Esophagus squamous epithelium (tissue), 5 donors: Measurements from ENCODE around the gene MN1. TPM values are rescaled to one million over a fixed set of nuclear protein-coding genes. Genes with fewer than 3 reads are reported as not detected.

Source experiments
- DNase-seq: peaks from one replicate; lab custom pipeline; 2025; lab: John Stamatoyannopoulos, UW
- H3K27ac ChIP-seq, 4 donors: fragments of 200-600 bp; sonication (generic); one replicate each; pipeline ENCODE4 v1.5.1; 2016 to 2019; ENCODE audit warnings: mild to moderate bottlenecking in 1 of 4
- H3K27me3 ChIP-seq, 4 donors: fragments of 200-600 bp; sonication (generic); 1 replicate in 3 of 4; 2 replicates in 1 of 4; pipeline versions ENCODE4 v1.5.1 to v1.6.0; 2017 to 2021; ENCODE audit warnings: antibody characterized with exemption in 1 of 4
- H3K36me3 ChIP-seq, 3 donors: fragments of 200-600 bp; sonication (generic); one replicate each; pipeline ENCODE4 v1.5.1; 2016 to 2019
- H3K4me1 ChIP-seq, 3 donors: fragments of 200-600 bp; sonication (generic); one replicate each; pipeline ENCODE4 v1.5.1; 2017 to 2019
- H3K4me3 ChIP-seq, 4 donors: fragments of 200-600 bp; sonication (generic); 1 replicate in 3 of 4; 2 replicates in 1 of 4; pipeline ENCODE4 v1.5.1; 2016 to 2019; ENCODE audit warnings: mild to moderate bottlenecking in 2 of 4, moderate library complexity in 1 of 4
- H3K9me3 ChIP-seq, 3 donors: fragments of 200-600 bp; sonication (generic); one replicate each; pipeline ENCODE4 v1.5.1; 2016 to 2019
- CTCF ChIP-seq, 6 experiments: fragments of 450-650 bp in 4 of 6; fragments of 200-600 bp in 2 of 6; sonication (generic) in 2 of 6; IDR thresholded peaks; one replicate each; pipeline ENCODE4 v1.5.1; 2016 to 2019; ENCODE audit warnings: antibody characterized with exemption in 6 of 6, mild to moderate bottlenecking in 4 of 6, moderate library complexity in 4 of 6
- POLR2A ChIP-seq, 4 donors: fragments of 450-650 bp; IDR thresholded peaks; one replicate each; pipeline ENCODE4 v1.6.1; 2017; ENCODE audit warnings: antibody characterized with exemption in 4 of 4, mild to moderate bottlenecking in 4 of 4, moderate library complexity in 3 of 4
- WGBS, 2 donors: methylation state at CpG; one replicate each; pipeline ENCODE4 v1.1.5; 2018; 5-methylcytosine and 5-hydroxymethylcytosine counted together
- intact Hi-C: fragments of 100-400 bp; cut with DNase I; formaldehyde crosslinking; loops from one replicate; pipeline ENCODE4 v1.15.0; 2022
- total RNA-seq, 4 donors: library from RNA; depleted of rRNA; stranded (reverse); fragments of >200 nt; gene quantifications; one replicate each; pipeline ENCODE4 v1.1.0, GENCODE V29; 2016
- donor health status: DM: yes; HTN: yes; CAD: no.

Gene MN1
- total RNA-seq, 4 donors from 2014 or later: 2.0 to 6.9 (median 3.1) TPM

GRCh38 chr22:27794226-27794625, 7.3 kb downstream of the MN1 start:
- Histone ChIP-seq H3K27ac (peak overlapping the region; percentile 5 to 89 (median 84)), H3K4me3 (peak overlapping the region in 1 of 4 donors; percentile 93), H3K27me3 (peaks cover 0 to 3% (median 0%) of the 10 kb centered on the region in 4 donors), H3K9me3 (no peaks in the 10 kb centered on the region), H3K36me3 (peaks cover 0 to 28% (median 0%) of the 10 kb centered on the region in 3 donors), H3K4me1 (peaks cover 3 to 81% (median 8%) of the 10 kb centered on the region in 3 donors)
- WGBS, 2 donors: 74 to 91% methylated on average over 5 of the region's 5 CpGs
- intact Hi-C loops: no loop called here
- TF ChIP-seq CTCF (IDR thresholded peaks at IDR 0.05) (no peak), POLR2A (IDR thresholded peaks at IDR 0.05) (no peak)
- DNase-seq: no peak

- H3K4me3 ChIP-seq: no peak overlapping the region
- peaks cover 3 to 75% (median 6%) of the 10 kb centered on the region in 3 donors for H3K4me1 ChIP-seq
- intact Hi-C loops: no loop called here
- 72 to 78% methylated on average over 12 of the region's 12 CpGs for WGBS, 2 donors
- no peak for TF ChIP-seq POLR2A (IDR thresholded peaks at IDR 0.05)
- TF ChIP-seq CTCF (IDR thresholded peaks at IDR 0.05): no peak
- peaks cover 0 to 23% (median 0%) of the 10 kb centered on the region in 3 donors for H3K36me3 ChIP-seq
- H3K27ac ChIP-seq: peak overlapping the region; percentile 5 to 89 (median 84)
- H3K9me3 ChIP-seq: no peaks in the 10 kb centered on the region
- H3K27me3 ChIP-seq: no peaks in the 10 kb centered on the region
- no peak for DNase-seq
Observed at GRCh38 chr22:27793576-27793975, 8.0 kb downstream of the MN1 start.

GRCh38 chr22:27792452-27793161, 8.9 kb downstream of the MN1 start:
- peaks cover 0 to 13% (median 0%) of the 10 kb centered on the region in 3 donors for H3K36me3 ChIP-seq
- H3K27ac ChIP-seq: peak overlapping the region in 3 of 4 donors; percentile 79 to 89 (median 81)
- no peak overlapping the region for H3K4me3 ChIP-seq
- WGBS, 2 donors: 72 to 80% methylated on average over 8 of the region's 8 CpGs
- no peaks in the 10 kb centered on the region for H3K27me3 ChIP-seq
- TF ChIP-seq CTCF (IDR thresholded peaks at IDR 0.05): no peak
- TF ChIP-seq POLR2A (IDR thresholded peaks at IDR 0.05): no peak
- no peaks in the 10 kb centered on the region for H3K9me3 ChIP-seq
- intact Hi-C loops: no loop called here
- H3K4me1 ChIP-seq: peaks cover 3 to 65% (median 6%) of the 10 kb centered on the region in 3 donors
- DNase-seq: no peak

GRCh38 chr22:27791859-27792241, 9.7 kb downstream of the MN1 start:
- DNase-seq: no peak
- Histone ChIP-seq H3K9me3 (no peaks in the 10 kb centered on the region), H3K4me3 (no peak overlapping the region), H3K27ac (peak overlapping the region in 3 of 4 donors; percentile 81 to 89 (median 89)), H3K27me3 (no peaks in the 10 kb centered on the region), H3K36me3 (peaks cover 0 to 6% (median 0%) of the 10 kb centered on the region in 3 donors), H3K4me1 (peaks cover 3 to 62% (median 6%) of the 10 kb centered on the region in 3 donors)
- 72 to 74% methylated on average over 3 of the region's 3 CpGs for WGBS, 2 donors
- TF ChIP-seq POLR2A (IDR thresholded peaks at IDR 0.05) (no peak), CTCF (IDR thresholded peaks at IDR 0.05) (no peak)
- intact Hi-C loops: no loop called here

GRCh38 chr22:27791159-27791858, 10.2 kb downstream of the MN1 start:
- peaks cover 0 to under 1% (median 0%) of the 10 kb centered on the region in 3 donors for H3K36me3 ChIP-seq
- WGBS, 2 donors: 74 to 86% methylated on average over 16 to 17 of the region's 17 CpGs
- intact Hi-C loops: no loop called here
- peak overlapping the region; percentile 45 to 89 (median 85) for H3K27ac ChIP-seq
- H3K4me3 ChIP-seq: peak overlapping the region in 1 of 4 donors; percentile 9
- no peaks in the 10 kb centered on the region for H3K27me3 ChIP-seq
- DNase-seq: no peak
- TF ChIP-seq CTCF (IDR thresholded peaks at IDR 0.05) (no peak), POLR2A (IDR thresholded peaks at IDR 0.05) (no peak)
- H3K9me3 ChIP-seq: no peaks in the 10 kb centered on the region
- H3K4me1 ChIP-seq: peaks cover 0 to 59% (median 4%) of the 10 kb centered on the region in 3 donors
